Measurements from ENCODE around the gene CFAP54. TPM values are rescaled to one million over a fixed set of nuclear protein-coding genes. Genes with fewer than 3 reads are reported as not detected.

CFAP54 gene
- polyA plus RNA-seq, 1 of the 3 experiments (the other 2 are of a cell fraction) = 0.87 TPM

DNA sequence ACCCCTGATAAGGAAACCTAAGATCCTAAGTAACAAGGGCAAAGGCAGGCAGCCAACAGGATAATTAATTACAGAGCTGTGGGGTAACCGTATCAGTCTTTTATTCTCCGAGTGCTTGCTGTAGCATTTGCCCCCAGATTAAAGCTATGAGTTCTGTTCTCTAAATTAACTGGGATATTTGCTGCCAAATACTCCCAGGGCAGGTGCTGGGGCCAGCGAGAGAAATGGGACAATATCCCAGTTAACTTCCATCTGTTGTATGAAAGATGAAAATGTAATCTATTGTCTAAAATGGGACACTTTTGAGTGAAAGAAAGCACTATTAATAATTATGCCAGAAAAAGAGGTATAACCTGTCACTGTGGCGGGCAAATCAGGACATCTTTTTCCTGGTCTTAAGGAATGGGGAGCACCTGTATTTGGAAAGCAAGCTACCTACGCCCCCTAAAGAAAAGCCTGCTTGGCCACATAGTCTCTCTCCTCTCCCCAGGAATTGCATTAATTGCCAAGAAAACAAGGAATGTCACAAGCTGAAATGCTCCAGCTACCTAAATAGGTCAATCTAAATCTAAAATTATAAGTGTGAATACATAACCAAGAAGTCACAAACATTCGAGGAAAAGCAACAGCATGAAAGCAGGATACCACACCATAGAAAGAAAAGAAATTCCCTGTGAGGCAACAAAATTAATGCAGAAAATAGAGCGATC is 26.7 kb upstream of the CFAP54 start:
- Histone ChIP-seq H4K20me1 (ENCODE audit: insufficient read depth) (no peaks in the 10 kb centered on the region), H3K9ac (no peak overlapping the region), H3K4me2 (no peak overlapping the region), H2AFZ (ENCODE audit: low read depth) (no peak overlapping the region), H3K9me2 (no peaks in the 10 kb centered on the region), H3K79me2 (ENCODE audit: insufficient read depth) (no peaks in the 10 kb centered on the region), H3F3A (replicated peaks; ENCODE audit: insufficient read depth) (no peaks in the 10 kb centered on the region), H3K27me3 (ENCODE audit: insufficient read depth) (no peaks in the 10 kb centered on the region), H3K4me1 (ENCODE audit: control insufficient read depth in 1 of 2, insufficient read depth in 2 of 2, low read depth in 1 of 2, low read length in 1 of 2) (peaks cover 0 to 5% of the 10 kb centered on the region in 2 experiments; a peak in 2 of 4 replicates), H3K4me3 (ENCODE audit: low read depth in 2 of 2, low read length in 1 of 2) (no peak overlapping the region), H3K36me3 (replicated peaks in 1 of 2; ENCODE audit: control insufficient read depth in 1 of 2, insufficient read depth in 2 of 2, low read length in 1 of 2) (no peaks in the 10 kb centered on the region), H3K27ac (ENCODE audit: low read depth in 2 of 2, low read length in 1 of 2) (no peak overlapping the region), H3K9me3 (no peaks in the 10 kb centered on the region)
- 71% methylated on average over 7 of the region's 7 CpGs for WGBS (ENCODE audit: low lambda C conversion rate)
- CTCF ChIA-PET = interaction anchor here (0.9 to 1.8 kb wide), 2 partner anchors 26 to 54 kb away, joined by 3 to 6 read pairs; no protein-coding TSS in a partner anchor
- POLR2A ChIA-PET = no interaction called here
- no peak for DNase-seq
- TF ChIP-seq TCF12 (IDR thresholded peaks at IDR 0.05) (peak; percentile 16; the same call in 1 of the 2 replicates), FOXJ3 (CRISPR knock-in tag; IDR thresholded peaks at IDR 0.05) (no peak), GATA2 (CRISPR knock-in tag; IDR thresholded peaks at IDR 0.05) (peak; percentile 20; the same call in 1 of the 2 replicates)

- Histone ChIP-seq H3K9ac (no peak overlapping the region), H3K9me3 (no peaks in the 10 kb centered on the region), H3F3A (replicated peaks; ENCODE audit: insufficient read depth) (no peaks in the 10 kb centered on the region), H2AFZ (ENCODE audit: low read depth) (no peak overlapping the region), H3K9me2 (no peaks in the 10 kb centered on the region), H3K79me2 (ENCODE audit: insufficient read depth) (no peaks in the 10 kb centered on the region), H3K36me3 (replicated peaks in 1 of 2; ENCODE audit: control insufficient read depth in 1 of 2, insufficient read depth in 2 of 2, low read length in 1 of 2) (no peaks in the 10 kb centered on the region), H4K20me1 (ENCODE audit: insufficient read depth) (no peaks in the 10 kb centered on the region), H3K27me3 (ENCODE audit: insufficient read depth) (no peaks in the 10 kb centered on the region), H3K4me2 (no peak overlapping the region), H3K27ac (ENCODE audit: low read depth in 2 of 2, low read length in 1 of 2) (no peak overlapping the region), H3K4me1 (ENCODE audit: control insufficient read depth in 1 of 2, insufficient read depth in 2 of 2, low read depth in 1 of 2, low read length in 1 of 2) (peaks cover 0 to 5% of the 10 kb centered on the region in 2 experiments; a peak in 2 of 4 replicates), H3K4me3 (ENCODE audit: low read depth in 2 of 2, low read length in 1 of 2) (no peak overlapping the region)
- TF ChIP-seq MAX (IDR thresholded peaks at IDR 0.05; ENCODE audit: low read depth) (no peak), RCOR1 (IDR thresholded peaks at IDR 0.05; ENCODE audit: low read length) (no peak), TCF12 (IDR thresholded peaks at IDR 0.05) (no peak), SIN3A (IDR thresholded peaks at IDR 0.05; ENCODE audit: borderline replicate concordance, low read depth, low read length) (no peak), FOSL2 (IDR thresholded peaks at IDR 0.05; ENCODE audit: borderline replicate concordance, low read depth) (no peak), GABPA (IDR thresholded peaks at IDR 0.05; ENCODE audit: low read depth) (no peak), RFX5 (IDR thresholded peaks at IDR 0.05; ENCODE audit: low read length) (no peak), EZH2phosphoT487 (IDR thresholded peaks at IDR 0.05; ENCODE audit: borderline replicate concordance, low read depth) (no peak), MEF2A (IDR thresholded peaks at IDR 0.05; ENCODE audit: borderline replicate concordance, low read depth) (no peak), POLR2AphosphoS5 (IDR thresholded peaks at IDR 0.05; ENCODE audit: low read depth, low read length) (no peak), FOXJ3 (CRISPR knock-in tag; IDR thresholded peaks at IDR 0.05) (no peak), CHD2 (IDR thresholded peaks at IDR 0.05; ENCODE audit: low read length, partially characterized antibody) (no peak), IRF3 (IDR thresholded peaks at IDR 0.05; ENCODE audit: low read depth, low read length) (no peak), MXI1 (IDR thresholded peaks at IDR 0.05; ENCODE audit: low read depth, low read length) (no peak)
- TF ChIP-seq, protein P1, sequence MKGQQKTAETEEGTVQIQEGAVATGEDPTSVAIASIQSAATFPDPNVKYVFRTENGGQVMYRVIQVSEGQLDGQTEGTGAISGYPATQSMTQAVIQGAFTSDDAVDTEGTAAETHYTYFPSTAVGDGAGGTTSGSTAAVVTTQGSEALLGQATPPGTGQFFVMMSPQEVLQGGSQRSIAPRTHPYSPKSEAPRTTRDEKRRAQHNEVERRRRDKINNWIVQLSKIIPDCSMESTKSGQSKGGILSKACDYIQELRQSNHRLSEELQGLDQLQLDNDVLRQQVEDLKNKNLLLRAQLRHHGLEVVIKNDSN (IDR thresholded peaks at IDR 0.05; ENCODE audit: borderline replicate concordance, low read depth) = no peak
- TF ChIP-seq, protein P2, sequence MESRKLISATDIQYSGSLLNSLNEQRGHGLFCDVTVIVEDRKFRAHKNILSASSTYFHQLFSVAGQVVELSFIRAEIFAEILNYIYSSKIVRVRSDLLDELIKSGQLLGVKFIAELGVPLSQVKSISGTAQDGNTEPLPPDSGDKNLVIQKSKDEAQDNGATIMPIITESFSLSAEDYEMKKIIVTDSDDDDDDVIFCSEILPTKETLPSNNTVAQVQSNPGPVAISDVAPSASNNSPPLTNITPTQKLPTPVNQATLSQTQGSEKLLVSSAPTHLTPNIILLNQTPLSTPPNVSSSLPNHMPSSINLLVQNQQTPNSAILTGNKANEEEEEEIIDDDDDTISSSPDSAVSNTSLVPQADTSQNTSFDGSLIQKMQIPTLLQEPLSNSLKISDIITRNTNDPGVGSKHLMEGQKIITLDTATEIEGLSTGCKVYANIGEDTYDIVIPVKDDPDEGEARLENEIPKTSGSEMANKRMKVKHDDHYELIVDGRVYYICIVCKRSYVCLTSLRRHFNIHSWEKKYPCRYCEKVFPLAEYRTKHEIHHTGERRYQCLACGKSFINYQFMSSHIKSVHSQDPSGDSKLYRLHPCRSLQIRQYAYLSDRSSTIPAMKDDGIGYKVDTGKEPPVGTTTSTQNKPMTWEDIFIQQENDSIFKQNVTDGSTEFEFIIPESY (IDR thresholded peaks at IDR 0.05; ENCODE audit: borderline replicate concordance, low read depth) = no peak
- TF ChIP-seq, protein P3, sequence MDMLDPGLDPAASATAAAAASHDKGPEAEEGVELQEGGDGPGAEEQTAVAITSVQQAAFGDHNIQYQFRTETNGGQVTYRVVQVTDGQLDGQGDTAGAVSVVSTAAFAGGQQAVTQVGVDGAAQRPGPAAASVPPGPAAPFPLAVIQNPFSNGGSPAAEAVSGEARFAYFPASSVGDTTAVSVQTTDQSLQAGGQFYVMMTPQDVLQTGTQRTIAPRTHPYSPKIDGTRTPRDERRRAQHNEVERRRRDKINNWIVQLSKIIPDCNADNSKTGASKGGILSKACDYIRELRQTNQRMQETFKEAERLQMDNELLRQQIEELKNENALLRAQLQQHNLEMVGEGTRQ (IDR thresholded peaks at IDR 0.05; ENCODE audit: borderline replicate concordance, low read depth, low read length) = no peak
- TF ChIP-seq, protein P4, sequence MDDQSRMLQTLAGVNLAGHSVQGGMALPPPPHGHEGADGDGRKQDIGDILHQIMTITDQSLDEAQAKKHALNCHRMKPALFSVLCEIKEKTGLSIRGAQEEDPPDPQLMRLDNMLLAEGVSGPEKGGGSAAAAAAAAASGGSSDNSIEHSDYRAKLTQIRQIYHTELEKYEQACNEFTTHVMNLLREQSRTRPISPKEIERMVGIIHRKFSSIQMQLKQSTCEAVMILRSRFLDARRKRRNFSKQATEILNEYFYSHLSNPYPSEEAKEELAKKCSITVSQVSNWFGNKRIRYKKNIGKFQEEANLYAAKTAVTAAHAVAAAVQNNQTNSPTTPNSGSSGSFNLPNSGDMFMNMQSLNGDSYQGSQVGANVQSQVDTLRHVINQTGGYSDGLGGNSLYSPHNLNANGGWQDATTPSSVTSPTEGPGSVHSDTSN (IDR thresholded peaks at IDR 0.05) = no peak
- POLR2A ChIA-PET = no interaction called here
- 87% methylated on average over 3 of the region's 3 CpGs for WGBS (ENCODE audit: low lambda C conversion rate)
- no peak for DNase-seq
- CTCF ChIA-PET = no interaction called here
These were observed 23.5 kb upstream of the CFAP54 start for GRCh38 chr12:96465896-96466295.
